ENCODE data around the gene MEF2D. TPM values are rescaled to one million over a fixed set of nuclear protein-coding genes. Genes with fewer than 3 reads are reported as not detected.
A peak's percentile ranks its signal among the peaks of the same experiment; 100 is the strongest.

MEF2D gene
- polyA plus RNA-seq (2012; ENCODE audit: insufficient read depth, insufficient read length): 16.9 TPM

GRCh38 chr1:156500543-156500792 is at the start of gene MEF2D:
Gene MEF2D (minus strand): TSS chr1:156500775. CDS start chr1:156483292, 17,483 bp downstream.
- no peak for DNase-seq (ENCODE audit: low read depth, low spot score)
- H3K4me3 ChIP-seq (ENCODE audit: low read length): peak within 1 kb of the TSS; percentile 74

GRCh38 chr1:156550346-156550745 is 49.8 kb upstream of the MEF2D start:
- DNase-seq (ENCODE audit: low read depth, low spot score): no peak
- H3K4me3 ChIP-seq (ENCODE audit: low read length): no peak overlapping the region

GRCh38 chr1:156549831-156550230 is 49.3 kb upstream of the MEF2D start:
- no peak overlapping the region for H3K4me3 ChIP-seq (ENCODE audit: low read length)
- no peak for DNase-seq (ENCODE audit: low read depth, low spot score)

- no peak overlapping the region for H3K4me3 ChIP-seq (ENCODE audit: low read length)
- no peak for DNase-seq (ENCODE audit: low read depth, low spot score)
Measured at GRCh38 chr1:156549390-156549789, 48.8 kb upstream of the MEF2D start.

DNA sequence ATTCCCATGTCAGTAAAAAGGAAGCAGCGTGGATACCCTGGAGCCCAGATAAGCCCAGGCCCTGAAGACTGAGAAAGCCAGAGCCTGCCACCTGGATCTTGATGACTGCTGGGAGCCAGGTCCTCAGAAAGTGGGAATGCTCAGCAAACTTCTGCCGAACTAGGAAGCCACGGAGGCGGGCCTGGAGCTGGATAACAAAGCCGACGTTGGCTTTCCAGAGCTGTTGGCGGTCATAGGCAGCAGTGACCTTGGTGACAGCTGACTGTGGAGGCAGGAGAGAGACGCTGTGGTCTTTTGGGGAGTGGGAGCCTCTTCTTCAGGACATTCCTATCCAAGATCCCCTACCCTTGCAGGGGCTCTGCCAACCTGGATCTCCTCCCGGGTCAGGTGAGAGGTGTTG is 47.4 kb upstream of the MEF2D start:
- DNase-seq (ENCODE audit: low read depth, low spot score): no peak
- no peak overlapping the region for H3K4me3 ChIP-seq (ENCODE audit: low read length)

DNA sequence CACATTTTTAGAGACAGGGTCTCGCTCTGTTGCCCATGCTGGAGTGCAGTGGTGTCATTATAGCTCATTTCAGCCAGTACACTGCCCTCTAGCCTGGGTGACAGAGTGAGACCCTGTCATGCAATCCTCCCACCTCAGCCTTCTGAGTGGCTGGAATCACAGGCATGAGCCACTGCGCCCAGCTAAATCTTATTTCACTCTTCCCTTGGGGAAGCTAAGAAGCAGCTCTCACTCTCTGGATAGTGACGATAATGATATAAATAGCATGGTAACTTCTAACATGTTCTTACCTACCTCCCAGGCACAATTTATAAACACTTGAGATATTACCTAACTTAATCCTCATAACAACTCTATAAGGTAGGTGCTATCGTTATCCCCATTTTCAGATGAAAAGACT is 46.9 kb upstream of the MEF2D start:
- H3K4me3 ChIP-seq (ENCODE audit: low read length): no peak overlapping the region
- no peak for DNase-seq (ENCODE audit: low read depth, low spot score)

DNA sequence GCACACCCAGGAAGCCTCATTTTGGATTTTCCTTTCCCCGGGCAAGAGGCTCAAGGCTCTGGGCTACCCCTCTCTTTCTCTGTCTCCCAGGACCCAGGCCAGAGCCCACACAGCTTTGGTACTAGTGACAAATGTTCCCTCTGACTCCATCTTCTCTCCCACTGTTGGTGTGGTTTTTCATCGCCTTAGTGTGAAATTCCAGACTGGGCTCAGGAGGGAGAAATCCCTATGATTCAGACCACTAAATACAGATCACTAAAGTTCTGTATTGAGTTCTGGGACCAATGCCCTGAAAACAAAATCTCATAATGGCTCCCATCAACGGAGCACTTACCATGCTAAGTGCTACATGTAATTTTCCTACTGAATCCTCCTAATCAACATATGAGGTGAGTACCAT is 45.7 kb upstream of the MEF2D start:
- H3K4me3 ChIP-seq (ENCODE audit: low read length): no peak overlapping the region
- DNase-seq (ENCODE audit: low read depth, low spot score): no peak

- no peak overlapping the region for H3K4me3 ChIP-seq (ENCODE audit: low read length)
- no peak for DNase-seq (ENCODE audit: low read depth, low spot score)
Measured at GRCh38 chr1:156544592-156545102, 44.1 kb upstream of the MEF2D start.

DNA sequence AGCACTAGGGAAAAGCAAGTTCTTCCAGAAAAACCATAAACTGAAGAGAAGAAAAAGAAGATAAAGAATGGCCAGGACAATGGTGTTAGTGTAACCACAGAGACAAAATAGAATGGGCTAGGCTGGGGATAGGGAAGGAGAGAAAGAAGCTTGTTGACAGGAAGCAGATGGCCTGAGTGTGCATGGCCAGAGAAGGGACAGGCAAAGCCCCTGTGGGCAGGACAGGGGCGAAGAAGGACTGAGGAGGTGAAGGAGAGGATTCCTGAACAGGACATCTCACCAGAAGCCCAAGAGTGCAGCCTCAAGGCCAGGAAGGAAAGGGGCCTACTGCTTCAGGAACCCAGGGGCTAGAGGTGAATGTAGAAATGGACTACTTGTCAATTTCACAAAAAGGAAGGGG is 42.5 kb upstream of the MEF2D start:
- H3K4me3 ChIP-seq (ENCODE audit: low read length): no peak overlapping the region

GRCh38 chr1:156540955-156541354 is 40.4 kb upstream of the MEF2D start:
- no peak overlapping the region for H3K4me3 ChIP-seq (ENCODE audit: low read length)
- DNase-seq (ENCODE audit: low read depth, low spot score): no peak

More for the DNA sequence above, 42.5 kb upstream of the MEF2D start:
- DNase-seq (ENCODE audit: low read depth, low spot score): no peak

- H3K4me3 ChIP-seq (ENCODE audit: low read length): no peak overlapping the region
- DNase-seq (ENCODE audit: low read depth, low spot score): no peak
Measured at GRCh38 chr1:156539818-156540355, 39.3 kb upstream of the MEF2D start.

DNA sequence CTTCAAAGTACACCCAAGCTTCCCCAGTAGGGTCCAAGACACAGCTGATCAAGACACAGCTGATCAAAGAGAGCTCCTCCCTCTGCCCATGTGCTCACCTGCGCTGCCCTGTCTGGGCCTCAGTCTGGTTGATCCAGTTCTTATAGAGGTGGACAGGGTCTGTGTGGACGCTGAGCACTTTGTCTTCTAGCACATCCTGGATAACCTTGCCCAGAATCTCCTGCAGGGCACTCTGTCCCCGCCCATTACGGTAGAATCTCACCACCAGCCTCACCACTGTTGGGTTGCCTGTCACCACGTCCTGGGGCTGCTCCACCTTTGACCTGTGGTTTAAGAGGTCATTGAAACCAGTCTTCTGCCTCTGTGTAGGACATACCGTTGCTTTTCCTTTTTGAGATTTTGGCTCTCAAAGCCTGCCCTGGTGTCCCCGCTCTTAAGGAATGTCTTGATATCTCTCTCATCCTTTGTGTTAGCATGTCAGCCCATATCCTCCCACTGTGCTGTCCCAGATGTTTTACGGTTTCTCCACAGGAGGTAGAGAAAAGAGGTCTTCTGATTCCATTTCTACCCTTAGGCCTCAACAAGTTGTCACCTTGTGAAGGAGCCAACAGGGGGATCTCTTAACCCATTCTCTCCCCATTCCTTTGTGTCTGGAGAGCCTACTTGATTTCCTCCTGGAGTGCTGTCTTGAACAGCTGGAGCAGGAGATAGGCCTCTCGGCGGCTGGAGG is 38.3 kb upstream of the MEF2D start:
- DNase-seq (ENCODE audit: low read depth, low spot score): no peak
- H3K4me3 ChIP-seq (ENCODE audit: low read length): no peak overlapping the region

- H3K4me3 ChIP-seq (ENCODE audit: low read length): no peak overlapping the region
- no peak for DNase-seq (ENCODE audit: low read depth, low spot score)
Measured at GRCh38 chr1:156537027-156537426, 36.5 kb upstream of the MEF2D start.

DNA sequence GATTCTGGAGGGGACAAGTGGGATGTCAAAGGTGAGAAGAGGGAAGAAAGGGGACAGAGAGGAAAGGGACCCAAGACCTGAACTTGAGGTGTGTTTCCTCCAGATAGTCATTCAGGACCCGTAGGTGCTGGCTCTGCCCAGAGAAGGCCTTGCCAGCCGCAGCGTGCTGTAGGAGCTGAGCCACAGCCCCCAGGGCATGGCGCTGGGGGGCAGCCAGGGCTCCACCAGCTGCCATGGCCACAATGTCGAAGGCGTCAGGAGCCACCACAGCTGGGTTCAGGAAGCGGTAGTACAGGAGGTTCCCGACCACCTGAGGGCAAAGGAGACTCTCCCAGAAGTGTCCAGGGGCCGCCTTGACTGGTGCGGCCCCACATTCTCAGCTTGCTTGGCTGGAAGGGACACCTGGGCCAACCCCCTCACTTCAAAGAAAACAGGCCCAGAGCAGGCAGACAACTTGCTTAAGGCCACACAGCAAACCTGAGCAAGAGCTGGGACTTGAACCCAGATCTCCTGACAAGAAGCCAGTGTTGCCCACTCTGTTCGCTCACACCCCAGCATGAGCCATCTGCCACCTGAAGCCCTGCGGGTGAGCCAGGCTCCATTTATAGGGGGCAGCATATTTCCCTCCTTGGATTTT is 34.0 kb upstream of the MEF2D start:
- no peak for DNase-seq (ENCODE audit: low read depth, low spot score)
- no peak overlapping the region for H3K4me3 ChIP-seq (ENCODE audit: low read length)

DNA sequence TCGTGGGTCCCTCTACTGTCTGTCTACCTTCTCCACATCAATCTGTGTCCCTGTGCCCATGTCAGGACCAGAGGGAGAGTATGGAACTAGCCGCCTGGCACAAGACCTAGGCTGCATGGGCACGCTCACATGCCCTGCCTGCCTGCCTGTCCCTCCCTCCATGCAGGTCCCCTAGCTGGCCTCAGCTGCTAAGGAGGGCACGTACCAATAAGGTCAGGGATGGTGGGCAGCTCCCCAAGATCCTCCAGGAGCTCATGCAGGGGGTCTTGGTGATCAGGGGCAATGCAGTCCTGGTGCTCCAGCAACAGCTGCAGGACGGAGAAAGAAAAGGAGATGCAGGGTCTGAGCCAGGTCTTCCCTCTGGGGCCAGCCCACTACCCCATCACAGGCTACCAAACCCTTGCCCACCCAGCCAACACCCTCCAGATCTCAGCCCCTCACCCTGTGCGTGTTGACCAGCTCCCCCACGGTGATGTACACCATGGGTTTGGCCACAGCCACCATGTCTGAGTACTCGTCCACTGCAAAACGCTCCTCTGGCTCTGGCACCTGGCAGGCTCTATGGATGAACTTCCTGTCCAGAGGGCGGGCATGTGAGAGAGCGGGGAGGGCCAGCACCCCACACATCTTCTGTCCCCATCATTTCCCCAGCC is 33.1 kb upstream of the MEF2D start:
- H3K4me3 ChIP-seq (ENCODE audit: low read length): no peak overlapping the region
- no peak for DNase-seq (ENCODE audit: low read depth, low spot score)

GRCh38 chr1:156532374-156532773 is 31.8 kb upstream of the MEF2D start:
- H3K4me3 ChIP-seq (ENCODE audit: low read length): no peak overlapping the region
- no peak for DNase-seq (ENCODE audit: low read depth, low spot score)

DNA sequence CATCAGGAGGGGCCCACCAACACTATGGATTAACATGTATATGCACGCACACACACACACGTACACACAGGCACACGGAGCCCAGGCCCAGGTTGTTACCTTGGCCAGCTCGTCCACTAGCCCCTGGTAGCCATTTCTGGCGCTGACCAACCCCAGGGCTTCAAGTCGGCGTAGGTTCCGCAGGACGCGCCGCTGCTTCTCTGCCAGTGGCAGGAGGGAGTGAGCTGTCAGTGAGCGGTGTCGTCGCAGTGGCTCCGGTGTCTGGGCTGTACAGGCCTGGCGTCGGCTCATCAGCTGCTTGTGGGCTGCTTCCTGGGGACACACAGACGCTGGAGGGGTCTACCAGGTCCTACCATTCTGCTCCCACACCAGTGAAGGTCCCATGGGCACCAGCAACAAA is 29.4 kb upstream of the MEF2D start:
- no peak overlapping the region for H3K4me3 ChIP-seq (ENCODE audit: low read length)
- DNase-seq (ENCODE audit: low read depth, low spot score): no peak

DNA sequence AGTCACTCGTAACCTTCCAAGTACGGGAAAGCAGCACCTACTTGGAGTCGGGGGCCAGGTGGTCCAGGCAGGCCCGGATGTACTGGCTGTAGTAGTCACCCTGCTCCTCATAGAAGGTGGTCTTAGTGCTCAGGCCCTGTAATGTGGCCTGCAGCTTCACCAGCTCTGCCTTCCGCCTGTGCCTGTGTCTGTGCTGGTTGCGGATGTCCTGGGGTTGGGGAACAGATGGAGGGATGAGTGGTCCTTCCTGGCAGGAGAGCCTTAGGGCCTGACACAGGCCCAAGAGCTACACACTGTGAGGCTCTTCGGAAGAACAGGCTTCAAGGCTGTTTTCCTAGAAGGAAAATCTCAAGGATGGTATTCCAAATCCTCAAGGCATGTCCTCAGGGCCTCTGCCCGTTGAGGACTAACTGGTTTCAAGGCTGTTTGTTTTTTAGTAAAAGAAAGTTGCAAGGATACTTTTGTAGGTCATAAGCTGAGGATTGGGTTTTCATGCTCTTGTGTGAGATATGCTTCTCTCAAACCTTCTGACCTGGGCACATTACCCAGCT is 28.4 kb upstream of the MEF2D start:
- DNase-seq (ENCODE audit: low read depth, low spot score): no peak
- H3K4me3 ChIP-seq (ENCODE audit: low read length): no peak overlapping the region

DNA sequence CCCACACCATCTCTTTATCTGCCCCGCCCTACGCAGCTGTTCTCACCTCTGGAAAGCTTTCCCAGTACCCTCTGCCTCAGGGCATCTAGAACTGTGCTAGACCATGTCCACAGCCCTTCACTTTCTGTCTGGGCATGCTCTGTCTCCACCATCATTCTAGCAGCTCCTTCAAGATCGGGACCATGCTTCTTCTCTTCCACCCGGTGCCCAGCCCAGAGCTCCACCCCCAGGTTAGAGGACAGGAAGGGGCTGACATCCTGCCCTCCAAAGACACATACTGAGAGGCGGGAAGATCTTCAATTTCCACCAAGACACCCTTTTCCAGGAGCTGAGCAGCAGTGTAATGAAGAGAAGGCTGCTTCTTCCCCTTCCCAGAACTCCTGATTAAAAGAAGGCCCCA is 27.7 kb upstream of the MEF2D start:
- H3K4me3 ChIP-seq (ENCODE audit: low read length): no peak overlapping the region
- no peak for DNase-seq (ENCODE audit: low read depth, low spot score)

GRCh38 chr1:156527584-156527983 is 27.0 kb upstream of the MEF2D start:
- no peak for DNase-seq (ENCODE audit: low read depth, low spot score)
- no peak overlapping the region for H3K4me3 ChIP-seq (ENCODE audit: low read length)

Data from Jurkat, Clone E6-1 (cell line).